GM12873 (cell line): ENCODE measurements around the gene TPST2.

Experiments used
- TF ChIP-seq, protein P1 (sequence below): IDR thresholded peaks from 2 replicates; pipeline ENCODE4 v1.5.1; 2012; ENCODE audit warnings: low read depth, mild to moderate bottlenecking, moderate library complexity, low read length, control low read depth; ENCODE audit not compliant: insufficient read depth; ENCODE audit errors: missing control alignments

TPST2 gene

DNA sequence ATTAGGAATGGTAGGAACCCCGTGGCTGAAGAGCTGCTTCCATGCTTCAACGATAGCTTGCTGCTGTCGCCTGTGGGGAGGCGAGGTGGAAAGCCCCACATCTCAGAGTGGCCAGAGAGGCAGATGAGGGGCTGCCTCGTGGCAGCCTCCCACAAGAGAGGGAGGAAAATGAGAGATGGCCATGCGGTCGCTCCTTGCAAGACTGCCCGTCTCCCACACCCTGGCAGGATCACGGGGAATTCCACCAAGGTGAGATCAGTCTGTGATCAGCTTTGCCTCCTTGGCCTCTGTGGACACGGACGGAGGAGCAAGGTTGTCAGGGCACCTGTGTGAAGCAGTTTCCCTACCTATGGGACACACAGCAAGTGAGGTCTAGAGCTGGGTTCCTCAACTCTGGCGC lies 34.9 kb upstream of the TPST2 start:
- TF ChIP-seq, protein P1, sequence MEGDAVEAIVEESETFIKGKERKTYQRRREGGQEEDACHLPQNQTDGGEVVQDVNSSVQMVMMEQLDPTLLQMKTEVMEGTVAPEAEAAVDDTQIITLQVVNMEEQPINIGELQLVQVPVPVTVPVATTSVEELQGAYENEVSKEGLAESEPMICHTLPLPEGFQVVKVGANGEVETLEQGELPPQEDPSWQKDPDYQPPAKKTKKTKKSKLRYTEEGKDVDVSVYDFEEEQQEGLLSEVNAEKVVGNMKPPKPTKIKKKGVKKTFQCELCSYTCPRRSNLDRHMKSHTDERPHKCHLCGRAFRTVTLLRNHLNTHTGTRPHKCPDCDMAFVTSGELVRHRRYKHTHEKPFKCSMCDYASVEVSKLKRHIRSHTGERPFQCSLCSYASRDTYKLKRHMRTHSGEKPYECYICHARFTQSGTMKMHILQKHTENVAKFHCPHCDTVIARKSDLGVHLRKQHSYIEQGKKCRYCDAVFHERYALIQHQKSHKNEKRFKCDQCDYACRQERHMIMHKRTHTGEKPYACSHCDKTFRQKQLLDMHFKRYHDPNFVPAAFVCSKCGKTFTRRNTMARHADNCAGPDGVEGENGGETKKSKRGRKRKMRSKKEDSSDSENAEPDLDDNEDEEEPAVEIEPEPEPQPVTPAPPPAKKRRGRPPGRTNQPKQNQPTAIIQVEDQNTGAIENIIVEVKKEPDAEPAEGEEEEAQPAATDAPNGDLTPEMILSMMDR: no peak

DNA sequence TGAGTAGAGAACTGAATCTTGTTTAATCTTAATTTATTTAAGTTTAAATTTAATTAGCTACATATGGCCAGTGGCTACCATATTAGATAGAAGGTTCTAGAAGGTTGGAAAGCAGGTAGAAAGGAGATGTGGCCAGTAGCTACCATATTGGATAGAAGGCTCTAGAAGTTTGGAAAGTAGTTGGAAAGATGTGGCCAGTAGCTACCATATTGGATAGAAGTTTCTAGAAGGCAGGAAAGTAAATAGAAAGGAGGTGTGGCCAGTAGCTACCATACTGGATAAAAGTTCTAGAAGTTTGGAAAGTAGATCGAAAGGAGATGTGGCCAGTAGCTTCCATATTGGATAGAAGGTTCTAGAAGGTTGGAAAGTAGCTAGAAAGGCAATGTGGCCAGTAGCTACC lies 34.1 kb upstream of the TPST2 start:
- TF ChIP-seq, protein P1: no peak

DNA sequence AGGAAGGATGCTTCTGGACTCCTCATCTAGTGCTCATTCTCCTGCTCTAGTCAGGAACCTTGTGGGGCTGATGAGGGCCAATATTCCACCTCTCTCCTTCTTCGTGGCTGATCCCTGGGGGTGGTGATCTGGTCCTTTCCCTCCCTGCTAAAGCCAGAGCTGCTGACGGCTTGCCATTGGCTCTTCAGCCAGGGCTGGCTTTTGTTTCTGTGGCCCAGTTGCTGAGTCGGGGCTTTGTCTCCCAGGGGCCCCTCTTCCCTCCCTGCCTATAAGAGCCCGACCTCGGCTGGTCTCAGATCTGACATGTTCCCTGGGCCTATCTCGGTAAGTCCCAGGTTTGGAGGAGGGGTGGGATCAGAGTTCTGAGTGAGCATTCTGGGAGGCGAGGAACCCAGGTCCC lies 31.7 kb upstream of the TPST2 start, which contains the start of gene CRYBA4:
TSS of gene CRYBA4 (plus strand) at position 301 of the 400 bp plus-strand sequence. CDS start 634 bp downstream, outside the sequence.
- TF ChIP-seq, protein P1: no peak

DNA sequence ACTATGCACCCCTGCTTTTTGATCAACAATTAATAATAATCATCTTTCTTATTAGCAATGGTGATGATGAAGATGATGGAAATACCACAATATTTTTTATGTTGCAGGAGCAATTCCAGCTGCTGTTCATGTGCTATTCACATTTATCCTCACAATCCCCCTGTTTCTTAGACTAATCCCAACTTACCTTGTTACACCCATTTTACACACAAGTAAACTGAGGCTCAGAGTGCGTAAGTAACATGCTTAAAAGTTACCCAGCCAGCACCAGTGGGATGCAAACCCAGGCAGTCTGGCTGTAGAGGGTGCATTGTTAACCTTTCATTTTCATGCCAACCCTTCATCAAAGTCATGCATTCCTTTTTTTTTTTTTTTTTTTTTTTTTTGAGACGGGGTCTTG lies 30.3 kb upstream of the TPST2 start:
- TF ChIP-seq, protein P1: no peak

DNA sequence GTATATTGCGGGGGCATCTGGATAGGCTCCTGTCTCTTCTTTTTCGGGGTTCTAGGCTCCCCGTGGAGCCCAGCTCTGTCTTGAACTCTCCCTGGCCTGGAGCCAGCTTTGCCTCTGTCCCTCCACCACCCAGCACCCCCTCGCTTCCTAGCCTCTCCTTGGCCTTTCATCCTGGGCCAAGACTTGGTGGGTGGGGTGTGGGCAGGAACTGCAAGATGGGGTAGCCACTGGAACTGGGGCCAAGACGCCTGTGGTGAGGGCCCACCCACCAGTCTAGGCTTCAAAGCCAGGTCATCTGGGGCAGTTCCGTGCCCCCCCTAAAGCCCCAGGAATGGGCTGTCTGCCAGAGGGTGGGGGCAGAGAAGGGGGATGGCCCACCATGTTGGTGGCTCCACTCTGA lies 29.6 kb upstream of the TPST2 start:
- TF ChIP-seq, protein P1: no peak

DNA sequence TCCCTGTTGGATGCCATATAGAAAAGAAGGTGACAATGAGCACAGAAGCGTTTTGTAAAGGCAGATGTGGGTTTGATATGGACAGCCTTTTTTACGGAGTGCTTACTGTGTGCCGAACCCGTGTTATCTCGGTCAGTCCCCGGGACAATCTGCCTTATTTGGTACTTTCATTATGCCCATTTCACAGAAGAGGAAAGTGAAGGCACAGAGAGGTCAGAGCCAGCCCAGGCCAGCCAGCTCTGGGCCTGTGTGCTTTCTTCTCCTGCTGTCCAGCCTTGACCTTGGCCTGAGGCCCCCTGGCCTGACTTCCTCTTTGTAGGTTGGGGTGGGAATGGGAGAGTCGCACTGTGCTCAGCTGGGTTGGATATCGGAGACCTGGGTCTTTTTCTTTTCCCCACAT lies 28.5 kb upstream of the TPST2 start:
- TF ChIP-seq, protein P1: no peak

DNA sequence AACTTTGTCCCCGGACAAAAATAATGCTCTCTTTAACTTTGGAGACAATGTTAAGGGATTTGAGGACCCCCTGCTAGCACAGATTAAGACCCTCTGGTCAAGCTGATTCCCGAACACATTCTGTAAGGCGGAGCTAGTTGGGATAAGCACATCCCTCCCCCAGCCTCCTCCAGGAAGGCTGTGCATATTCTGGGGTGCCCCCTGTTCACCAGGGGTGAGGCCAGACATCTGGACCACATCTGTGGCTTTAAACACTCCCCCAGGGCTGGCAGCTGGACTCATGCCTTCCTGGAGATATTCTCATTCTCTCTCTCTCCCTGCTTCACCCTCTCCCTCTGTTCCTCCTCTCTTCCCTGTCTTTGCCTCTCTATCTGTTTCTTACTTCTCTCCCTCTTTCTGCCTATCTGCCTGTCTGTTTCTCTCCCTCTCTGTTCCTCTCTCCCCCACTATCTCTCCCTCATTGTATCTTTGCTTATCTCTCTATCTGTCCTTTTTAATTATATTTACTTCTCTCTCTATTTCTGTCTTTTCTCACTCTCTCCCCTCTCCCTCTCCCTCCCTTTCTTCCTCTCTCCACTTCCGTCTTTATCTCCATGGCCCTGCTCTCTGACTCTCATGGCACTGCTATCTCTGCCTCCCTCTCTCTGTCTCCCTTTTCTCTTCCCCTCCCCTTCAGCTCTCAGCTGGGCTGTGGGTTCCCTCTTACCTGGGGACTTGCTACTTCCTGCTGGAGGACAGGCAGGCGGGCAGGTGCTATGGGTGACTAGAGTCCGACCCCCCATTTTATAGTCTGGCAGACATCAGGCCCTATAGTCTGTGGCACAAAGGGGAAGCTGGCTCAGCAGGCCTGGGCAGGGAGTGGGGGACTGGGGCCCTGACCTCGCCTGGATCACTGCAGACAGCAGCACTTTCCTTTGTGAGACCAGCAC lies 27.6 kb upstream of the TPST2 start, which contains the start of gene CRYBB1:
TSS of gene CRYBB1 (minus strand) at position 757 of the 929 bp plus-strand sequence. CDS start 1,708 bp downstream, outside the sequence.
- TF ChIP-seq, protein P1: no peak
